ACC112 (cell line): ENCODE data around the gene C16orf90.
"Not testable (repeated sequence)": the region's sequence is repeated elsewhere in the genome, so short reads cannot be mapped to it uniquely, and the experiment has no call there.

Source experiments
- H2AFZ ChIP-seq: fragments of 200-600 bp; sonication (generic); one replicate; pipeline ENCODE4 v1.6.0; 2017; ENCODE audit warnings: antibody characterized with exemption, low read length; ENCODE audit not compliant: unreplicated experiment
- H3K27ac ChIP-seq: fragments of 200-600 bp; sonication (generic); 2 replicates; pipeline ENCODE4 v1.5.1; 2014; ENCODE audit warnings: low read depth, mild to moderate bottlenecking, antibody characterized with exemption, low read length, moderate library complexity
- H3K27me3 ChIP-seq: fragments of 200-600 bp; sonication (generic); 2 replicates; pipeline ENCODE4 v1.6.1; 2014; ENCODE audit warnings: mild to moderate bottlenecking, antibody characterized with exemption, low read length, moderate library complexity, mixed read lengths; ENCODE audit not compliant: insufficient read depth
- H3K36me3 ChIP-seq: fragments of 200-600 bp; sonication (generic); 2 replicates; pipeline ENCODE4 v1.6.1; 2016; ENCODE audit warnings: mild to moderate bottlenecking, antibody characterized with exemption, low read length, moderate library complexity, mixed read lengths; ENCODE audit not compliant: insufficient read depth
- H3K4me1 ChIP-seq: fragments of 200-600 bp; sonication (generic); one replicate; pipeline ENCODE4 v1.6.1; 2016; ENCODE audit warnings: low read length, mixed read lengths; ENCODE audit not compliant: insufficient read depth, unreplicated experiment, control insufficient read depth
- H3K4me3 ChIP-seq: fragments of 200-600 bp; sonication (generic); 2 replicates; pipeline ENCODE4 v1.5.1; 2014; ENCODE audit warnings: mild to moderate bottlenecking, low read depth, low read length
- H3K79me2 ChIP-seq: fragments of 200-600 bp; sonication (generic); one replicate; pipeline ENCODE4 v1.6.0; 2016; ENCODE audit warnings: low read length; ENCODE audit not compliant: control insufficient read depth, unreplicated experiment, insufficient read depth

C16orf90 gene

GRCh38 chr16:3513892-3514583 is 18.7 kb upstream of the C16orf90 start:
- H3K4me1 ChIP-seq, result peaks cover 10% of the 10 kb centered on the region
- no peak overlapping the region for H3K4me3 ChIP-seq
- H3K79me2 ChIP-seq, result no peaks in the 10 kb centered on the region
- H3K36me3 ChIP-seq, result peaks cover 17% of the 10 kb centered on the region
- no peaks in the 10 kb centered on the region for H3K27me3 ChIP-seq
- no peak overlapping the region for H2AFZ ChIP-seq
- no peak overlapping the region for H3K27ac ChIP-seq

- Histone ChIP-seq H3K27me3 (no peaks in the 10 kb centered on the region), H3K79me2 (no peaks in the 10 kb centered on the region), H3K36me3 (peaks cover 20% of the 10 kb centered on the region), H3K27ac (no peak overlapping the region), H3K4me3 (no peak overlapping the region), H3K4me1 (peaks cover 10% of the 10 kb centered on the region), H2AFZ (no peak overlapping the region)
Observed at GRCh38 chr16:3511286-3512180, 16.2 kb upstream of the C16orf90 start.

- peaks cover 13% of the 10 kb centered on the region; the same call in 1 of the 2 replicates for H3K36me3 ChIP-seq
- no peak overlapping the region for H3K27ac ChIP-seq
- no peaks in the 10 kb centered on the region for H3K79me2 ChIP-seq
- H3K4me1 ChIP-seq, result peaks cover 10% of the 10 kb centered on the region
- H3K27me3 ChIP-seq, result no peaks in the 10 kb centered on the region
- H3K4me3 ChIP-seq, result no peak overlapping the region
- no peak overlapping the region for H2AFZ ChIP-seq
Observed at GRCh38 chr16:3510416-3510815, 15.1 kb upstream of the C16orf90 start.

- Histone ChIP-seq H3K36me3 (0 out of 2 replicates have a peak, but pooled peaks cover 13% of the 10 kb centered on the region), H3K27me3 (no peaks in the 10 kb centered on the region), H2AFZ (no peak overlapping the region), H3K79me2 (no peaks in the 10 kb centered on the region), H3K4me1 (peaks cover 4% of the 10 kb centered on the region), H3K27ac (no peak overlapping the region), H3K4me3 (no peak overlapping the region)
Observed at GRCh38 chr16:3509470-3509928, 14.2 kb upstream of the C16orf90 start.

- H3K36me3 ChIP-seq, result 0 out of 2 replicates have a peak, but pooled peaks cover 13% of the 10 kb centered on the region
- H3K4me1 ChIP-seq, result no peaks in the 10 kb centered on the region
Observed at GRCh38 chr16:3508736-3509135, 13.4 kb upstream of the C16orf90 start.

GRCh38 chr16:3503523-3503922 is 8.2 kb upstream of the C16orf90 start:
- Histone ChIP-seq H3K36me3 (0 out of 2 replicates have a peak, but pooled peaks cover 4% of the 10 kb centered on the region), H2AFZ (no peak overlapping the region), H3K27ac (no peak overlapping the region), H3K27me3 (no peaks in the 10 kb centered on the region), H3K4me1 (peaks cover 11% of the 10 kb centered on the region), H3K4me3 (no peak overlapping the region), H3K79me2 (peaks cover 13% of the 10 kb centered on the region)

More at GRCh38 chr16:3508736-3509135, 13.4 kb upstream of the C16orf90 start:
- Histone ChIP-seq H3K4me3 (no peak overlapping the region), H3K27me3 (no peaks in the 10 kb centered on the region), H3K79me2 (no peaks in the 10 kb centered on the region), H2AFZ (no peak overlapping the region), H3K27ac (no peak overlapping the region)

GRCh38 chr16:3501783-3502400 is 6.6 kb upstream of the C16orf90 start:
- H3K79me2 ChIP-seq, result peaks cover 13% of the 10 kb centered on the region
- no peaks in the 10 kb centered on the region for H3K27me3 ChIP-seq
- no peaks in the 10 kb centered on the region for H3K36me3 ChIP-seq
- H2AFZ ChIP-seq, result peak overlapping the region; percentile 69
- H3K4me3 ChIP-seq, result peak overlapping the region; percentile 91
- peak overlapping the region; percentile 66 for H3K27ac ChIP-seq
- H3K4me1 ChIP-seq, result peaks cover 11% of the 10 kb centered on the region

- not testable (repeated sequence) for H3K27me3 ChIP-seq, H3K36me3 ChIP-seq
- peak overlapping the region; percentile 66 for H3K27ac ChIP-seq
- peaks cover 11% of the 10 kb centered on the region for H3K4me1 ChIP-seq
- H3K4me3 ChIP-seq, result peak overlapping the region; percentile 91
- H3K79me2 ChIP-seq, result peaks cover 13% of the 10 kb centered on the region
- H2AFZ ChIP-seq, result peak overlapping the region; percentile 69
Observed at GRCh38 chr16:3501412-3501761, 6.1 kb upstream of the C16orf90 start.

GRCh38 chr16:3498988-3499387 is 3.7 kb upstream of the C16orf90 start:
- H3K27ac ChIP-seq, result no peak overlapping the region

GRCh38 chr16:3497771-3498170 is 2.5 kb upstream of the C16orf90 start:
- Histone ChIP-seq H3K27me3 (no peaks in the 10 kb centered on the region), H3K4me1 (peaks cover 11% of the 10 kb centered on the region), H3K27ac (no peak overlapping the region), H2AFZ (no peak overlapping the region), H3K79me2 (peaks cover 12% of the 10 kb centered on the region), H3K4me3 (no peak overlapping the region), H3K36me3 (no peaks in the 10 kb centered on the region)

More at GRCh38 chr16:3498988-3499387, 3.7 kb upstream of the C16orf90 start:
- H2AFZ ChIP-seq, result no peak overlapping the region
- peaks cover 11% of the 10 kb centered on the region for H3K4me1 ChIP-seq
- no peaks in the 10 kb centered on the region for H3K27me3 ChIP-seq
- no peaks in the 10 kb centered on the region for H3K36me3 ChIP-seq
- no peak overlapping the region for H3K4me3 ChIP-seq
- H3K79me2 ChIP-seq, result peaks cover 13% of the 10 kb centered on the region
